ENCODE results near the gene HLA-DMB. TPM values are rescaled to one million over a fixed set of nuclear protein-coding genes. Genes with fewer than 3 reads are reported as not detected.

HLA-DMB gene
- total and polyA plus RNA-seq, 4 donors: 4.7 to 22.3 (median 10.3) TPM

GRCh38 chr6:32922083-32922482 lies 18.7 kb downstream of the HLA-DMB start:
- Histone ChIP-seq H3K4me1 (ENCODE audit: control insufficient read depth, insufficient read depth, low read length) (no peaks in the 10 kb centered on the region), H3K36me3 (ENCODE audit: control insufficient read depth, insufficient read depth, low read length) (no peaks in the 10 kb centered on the region), H3K27me3 (ENCODE audit: control insufficient read depth, insufficient read depth, low read length) (no peaks in the 10 kb centered on the region), H3K4me3 (ENCODE audit: low read depth, low read length) (no peak overlapping the region), H3K9me3 (ENCODE audit: control insufficient read depth, insufficient read depth, low read length) (no peaks in the 10 kb centered on the region), H3K27ac (ENCODE audit: low read depth, low read length) (no peak overlapping the region)
- no CpG with 5 or more reads among the region's 2 CpGs for WGBS (ENCODE audit: insufficient coverage)
- DNase-seq (ENCODE audit: low read depth in 4 of 6, low spot score in 6 of 6): no peak

- Histone ChIP-seq H3K27me3 (ENCODE audit: control insufficient read depth, insufficient read depth, low read length) (no peaks in the 10 kb centered on the region), H3K4me3 (ENCODE audit: low read depth, low read length) (no peak overlapping the region), H3K27ac (ENCODE audit: low read depth, low read length) (no peak overlapping the region), H3K36me3 (ENCODE audit: control insufficient read depth, insufficient read depth, low read length) (no peaks in the 10 kb centered on the region), H3K9me3 (ENCODE audit: control insufficient read depth, insufficient read depth, low read length) (no peaks in the 10 kb centered on the region), H3K4me1 (ENCODE audit: control insufficient read depth, insufficient read depth, low read length) (no peaks in the 10 kb centered on the region)
- DNase-seq (ENCODE audit: low read depth in 4 of 6, low spot score in 6 of 6): no peak
- WGBS (ENCODE audit: insufficient coverage): no CpG with 5 or more reads among the region's 2 CpGs
These were observed 20.1 kb downstream of the HLA-DMB start for GRCh38 chr6:32920715-32921114.

GRCh38 chr6:32912951-32913350 lies 27.9 kb downstream of the HLA-DMB start:
- no peak overlapping the region for H3K27ac ChIP-seq (ENCODE audit: low read depth, low read length)
- peak in 2 of 6 donors; percentile 43 to 81 for DNase-seq (ENCODE audit: low read depth in 4 of 6, low spot score in 6 of 6)
- no peaks in the 10 kb centered on the region for H3K36me3 ChIP-seq (ENCODE audit: control insufficient read depth, insufficient read depth, low read length)
- no peaks in the 10 kb centered on the region for H3K4me1 ChIP-seq (ENCODE audit: control insufficient read depth, insufficient read depth, low read length)
- WGBS (ENCODE audit: insufficient coverage): no CpG with 5 or more reads among the region's 1 CpG
- H3K4me3 ChIP-seq (ENCODE audit: low read depth, low read length): no peak overlapping the region
- H3K9me3 ChIP-seq (ENCODE audit: control insufficient read depth, insufficient read depth, low read length): no peaks in the 10 kb centered on the region
- H3K27me3 ChIP-seq (ENCODE audit: control insufficient read depth, insufficient read depth, low read length): no peaks in the 10 kb centered on the region

- H3K4me3 ChIP-seq (ENCODE audit: low read depth, low read length): no peak overlapping the region
- no peak overlapping the region for H3K27ac ChIP-seq (ENCODE audit: low read depth, low read length)
- no peaks in the 10 kb centered on the region for H3K9me3 ChIP-seq (ENCODE audit: control insufficient read depth, insufficient read depth, low read length)
- no CpG with 5 or more reads among the region's 2 CpGs for WGBS (ENCODE audit: insufficient coverage)
- no peaks in the 10 kb centered on the region for H3K27me3 ChIP-seq (ENCODE audit: control insufficient read depth, insufficient read depth, low read length)
- H3K4me1 ChIP-seq (ENCODE audit: control insufficient read depth, insufficient read depth, low read length): no peaks in the 10 kb centered on the region
- DNase-seq (ENCODE audit: low read depth in 4 of 6, low spot score in 6 of 6): no peak
- no peaks in the 10 kb centered on the region for H3K36me3 ChIP-seq (ENCODE audit: control insufficient read depth, insufficient read depth, low read length)
These were observed 31.9 kb downstream of the HLA-DMB start for GRCh38 chr6:32908897-32909296.

- H3K9me3 ChIP-seq (ENCODE audit: control insufficient read depth, insufficient read depth, low read length): no peaks in the 10 kb centered on the region
- no CpG with 5 or more reads among the region's 1 CpG for WGBS (ENCODE audit: insufficient coverage)
- H3K4me1 ChIP-seq (ENCODE audit: control insufficient read depth, insufficient read depth, low read length): no peaks in the 10 kb centered on the region
- no peaks in the 10 kb centered on the region for H3K36me3 ChIP-seq (ENCODE audit: control insufficient read depth, insufficient read depth, low read length)
- H3K27me3 ChIP-seq (ENCODE audit: control insufficient read depth, insufficient read depth, low read length): no peaks in the 10 kb centered on the region
- DNase-seq (ENCODE audit: low read depth in 4 of 6, low spot score in 6 of 6): no peak
- no peak overlapping the region for H3K4me3 ChIP-seq (ENCODE audit: low read depth, low read length)
- no peak overlapping the region for H3K27ac ChIP-seq (ENCODE audit: low read depth, low read length)
These were observed 34.3 kb downstream of the HLA-DMB start for GRCh38 chr6:32906539-32906938.

- WGBS (ENCODE audit: insufficient coverage): 92% methylated on average over 1 of the region's 2 CpGs
- Histone ChIP-seq H3K27me3 (ENCODE audit: control insufficient read depth, insufficient read depth, low read length) (no peaks in the 10 kb centered on the region), H3K27ac (ENCODE audit: low read depth, low read length) (no peak overlapping the region), H3K4me3 (ENCODE audit: low read depth, low read length) (no peak overlapping the region), H3K36me3 (ENCODE audit: control insufficient read depth, insufficient read depth, low read length) (no peaks in the 10 kb centered on the region), H3K9me3 (ENCODE audit: control insufficient read depth, insufficient read depth, low read length) (no peaks in the 10 kb centered on the region), H3K4me1 (ENCODE audit: control insufficient read depth, insufficient read depth, low read length) (no peaks in the 10 kb centered on the region)
- no peak for DNase-seq (ENCODE audit: low read depth in 4 of 6, low spot score in 6 of 6)
These were observed 35.8 kb downstream of the HLA-DMB start for GRCh38 chr6:32905078-32905477.

- no peak overlapping the region for H3K4me3 ChIP-seq (ENCODE audit: low read depth, low read length)
- no peaks in the 10 kb centered on the region for H3K27me3 ChIP-seq (ENCODE audit: control insufficient read depth, insufficient read depth, low read length)
- H3K4me1 ChIP-seq (ENCODE audit: control insufficient read depth, insufficient read depth, low read length): no peaks in the 10 kb centered on the region
- H3K36me3 ChIP-seq (ENCODE audit: control insufficient read depth, insufficient read depth, low read length): no peaks in the 10 kb centered on the region
- H3K9me3 ChIP-seq (ENCODE audit: control insufficient read depth, insufficient read depth, low read length): no peaks in the 10 kb centered on the region
- DNase-seq (ENCODE audit: low read depth in 4 of 6, low spot score in 6 of 6): no peak
- H3K27ac ChIP-seq (ENCODE audit: low read depth, low read length): no peak overlapping the region
These were observed 36.9 kb downstream of the HLA-DMB start for GRCh38 chr6:32903952-32904351.

GRCh38 chr6:32895006-32895345 lies 45.9 kb downstream of the HLA-DMB start:
- Histone ChIP-seq H3K27ac (ENCODE audit: low read depth, low read length) (peak overlapping the region; percentile 95), H3K9me3 (ENCODE audit: control insufficient read depth, insufficient read depth, low read length) (no peaks in the 10 kb centered on the region), H3K27me3 (ENCODE audit: control insufficient read depth, insufficient read depth, low read length) (no peaks in the 10 kb centered on the region), H3K4me1 (ENCODE audit: control insufficient read depth, insufficient read depth, low read length) (peaks cover 15% of the 10 kb centered on the region), H3K4me3 (ENCODE audit: low read depth, low read length) (peak overlapping the region; percentile 93), H3K36me3 (ENCODE audit: control insufficient read depth, insufficient read depth, low read length) (no peaks in the 10 kb centered on the region)
- 0% methylated on average over 6 of the region's 8 CpGs for WGBS (ENCODE audit: insufficient coverage)
- DNase-seq (ENCODE audit: low read depth in 4 of 6, low spot score in 6 of 6): no peak

GRCh38 chr6:32894085-32895005 lies 46.5 kb downstream of the HLA-DMB start:
- WGBS (ENCODE audit: insufficient coverage): 0% methylated on average over 56 of the region's 61 CpGs

GRCh38 chr6:32890831-32891230 lies 50.0 kb downstream of the HLA-DMB start:
- Histone ChIP-seq H3K27me3 (ENCODE audit: control insufficient read depth, insufficient read depth, low read length) (no peaks in the 10 kb centered on the region), H3K4me3 (ENCODE audit: low read depth, low read length) (no peak overlapping the region), H3K4me1 (ENCODE audit: control insufficient read depth, insufficient read depth, low read length) (peaks cover 21% of the 10 kb centered on the region), H3K36me3 (ENCODE audit: control insufficient read depth, insufficient read depth, low read length) (no peaks in the 10 kb centered on the region), H3K9me3 (ENCODE audit: control insufficient read depth, insufficient read depth, low read length) (no peaks in the 10 kb centered on the region), H3K27ac (ENCODE audit: low read depth, low read length) (no peak overlapping the region)
- no peak for DNase-seq (ENCODE audit: low read depth in 4 of 6, low spot score in 6 of 6)
- WGBS (ENCODE audit: insufficient coverage): no CpG with 5 or more reads among the region's 1 CpG

More at GRCh38 chr6:32894085-32895005, 46.5 kb downstream of the HLA-DMB start:
- Histone ChIP-seq H3K27me3 (ENCODE audit: control insufficient read depth, insufficient read depth, low read length) (no peaks in the 10 kb centered on the region), H3K27ac (ENCODE audit: low read depth, low read length) (peak overlapping the region; percentile 95), H3K36me3 (ENCODE audit: control insufficient read depth, insufficient read depth, low read length) (no peaks in the 10 kb centered on the region), H3K4me3 (ENCODE audit: low read depth, low read length) (peak overlapping the region; percentile 93), H3K4me1 (ENCODE audit: control insufficient read depth, insufficient read depth, low read length) (peaks cover 15% of the 10 kb centered on the region), H3K9me3 (ENCODE audit: control insufficient read depth, insufficient read depth, low read length) (no peaks in the 10 kb centered on the region)
- peak; percentile 85 to 99 (median 92) for DNase-seq (ENCODE audit: low read depth in 4 of 6, low spot score in 6 of 6)

All from spinal cord (tissue), 10 donors.